PFSK-1 (cell line): ENCODE data around the gene ATG4D.

ENCODE experiments used
- FOXP2 ChIP-seq: optimal IDR thresholded peaks from 2 replicates; pipeline ENCODE3; 2011; ENCODE audit warnings: borderline replicate concordance, control low read depth, inconsistent platforms; ENCODE audit not compliant: insufficient read depth; ENCODE audit errors: extremely low read length, extremely low read depth
- POLR2AphosphoS5 ChIP-seq: IDR thresholded peaks from 2 replicates; pipeline ENCODE4 v1.6.1; 2012; ENCODE audit warnings: low read depth, mild to moderate bottlenecking, control low read depth, low read length, moderate library complexity
- SIN3A ChIP-seq: IDR thresholded peaks from 2 replicates; pipeline ENCODE4 v1.6.1; 2012; ENCODE audit warnings: mild to moderate bottlenecking, low read length, moderate library complexity, borderline replicate concordance; ENCODE audit not compliant: insufficient read depth
- TAF1 ChIP-seq: IDR thresholded peaks from 2 replicates; pipeline ENCODE4 v1.6.1; 2012; ENCODE audit warnings: low read length, control low read depth, borderline replicate concordance; ENCODE audit not compliant: insufficient read depth
- TF ChIP-seq, protein P1 (sequence below), 2 experiments: IDR thresholded peaks; 2 replicates each; pipeline versions ENCODE4 v1.6.1 to v1.8.0; 2011 to 2012; ENCODE audit warnings: low read depth in 2 of 2, low read length in 2 of 2, control low read depth in 1 of 2, inconsistent platforms in 1 of 2, mild to moderate bottlenecking in 1 of 2, moderate library complexity in 1 of 2; ENCODE audit not compliant: insufficient read depth in 1 of 2

DNA sequence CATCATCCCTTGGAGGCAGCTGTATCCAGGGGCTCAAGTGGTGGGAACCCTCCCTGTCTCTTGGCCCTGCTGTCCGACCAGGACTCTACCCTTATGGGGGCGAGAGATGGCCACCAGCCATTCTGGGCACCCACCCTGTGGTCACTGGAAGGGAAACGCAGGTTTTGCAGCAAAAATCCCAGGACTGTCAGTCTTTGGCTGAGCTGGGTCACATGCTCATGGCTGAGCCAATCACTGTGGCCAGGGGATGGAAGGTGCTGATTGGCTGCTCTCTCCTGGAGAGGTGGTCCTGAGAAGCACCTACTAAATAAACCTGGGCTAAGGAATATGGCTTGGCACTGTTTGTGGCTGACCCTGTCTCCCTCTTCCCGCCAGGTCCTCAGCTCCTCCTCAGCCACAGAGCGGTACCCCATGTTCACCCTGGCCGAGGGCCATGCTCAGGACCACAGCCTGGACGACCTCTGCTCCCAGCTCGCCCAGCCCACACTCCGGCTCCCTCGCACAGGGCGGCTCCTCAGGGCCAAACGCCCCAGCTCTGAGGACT is 8.9 kb downstream of the ATG4D start:
- 0 out of 2 replicates have a peak, but pooled peaks have one; percentile 49 for TF ChIP-seq SIN3A
- TF ChIP-seq, protein P1, sequence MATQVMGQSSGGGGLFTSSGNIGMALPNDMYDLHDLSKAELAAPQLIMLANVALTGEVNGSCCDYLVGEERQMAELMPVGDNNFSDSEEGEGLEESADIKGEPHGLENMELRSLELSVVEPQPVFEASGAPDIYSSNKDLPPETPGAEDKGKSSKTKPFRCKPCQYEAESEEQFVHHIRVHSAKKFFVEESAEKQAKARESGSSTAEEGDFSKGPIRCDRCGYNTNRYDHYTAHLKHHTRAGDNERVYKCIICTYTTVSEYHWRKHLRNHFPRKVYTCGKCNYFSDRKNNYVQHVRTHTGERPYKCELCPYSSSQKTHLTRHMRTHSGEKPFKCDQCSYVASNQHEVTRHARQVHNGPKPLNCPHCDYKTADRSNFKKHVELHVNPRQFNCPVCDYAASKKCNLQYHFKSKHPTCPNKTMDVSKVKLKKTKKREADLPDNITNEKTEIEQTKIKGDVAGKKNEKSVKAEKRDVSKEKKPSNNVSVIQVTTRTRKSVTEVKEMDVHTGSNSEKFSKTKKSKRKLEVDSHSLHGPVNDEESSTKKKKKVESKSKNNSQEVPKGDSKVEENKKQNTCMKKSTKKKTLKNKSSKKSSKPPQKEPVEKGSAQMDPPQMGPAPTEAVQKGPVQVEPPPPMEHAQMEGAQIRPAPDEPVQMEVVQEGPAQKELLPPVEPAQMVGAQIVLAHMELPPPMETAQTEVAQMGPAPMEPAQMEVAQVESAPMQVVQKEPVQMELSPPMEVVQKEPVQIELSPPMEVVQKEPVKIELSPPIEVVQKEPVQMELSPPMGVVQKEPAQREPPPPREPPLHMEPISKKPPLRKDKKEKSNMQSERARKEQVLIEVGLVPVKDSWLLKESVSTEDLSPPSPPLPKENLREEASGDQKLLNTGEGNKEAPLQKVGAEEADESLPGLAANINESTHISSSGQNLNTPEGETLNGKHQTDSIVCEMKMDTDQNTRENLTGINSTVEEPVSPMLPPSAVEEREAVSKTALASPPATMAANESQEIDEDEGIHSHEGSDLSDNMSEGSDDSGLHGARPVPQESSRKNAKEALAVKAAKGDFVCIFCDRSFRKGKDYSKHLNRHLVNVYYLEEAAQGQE (IDR thresholded peaks at IDR 0.05; ENCODE audit: insufficient read depth in 1 of 2, low read depth in 2 of 2, low read length in 2 of 2): no peak
- TF ChIP-seq POLR2AphosphoS5: peak; percentile 73; the same call in 1 of the 2 replicates
- no peak for TF ChIP-seq FOXP2
- TF ChIP-seq TAF1: no peak
